ENCODE results near the gene RTRAF. TPM values are rescaled to one million over a fixed set of nuclear protein-coding genes. Genes with fewer than 3 reads are reported as not detected.

Gene RTRAF
- total and polyA plus RNA-seq, 12 donors, result 178 to 276 (median 214) TPM

- no peak for DNase-seq
- TF ChIP-seq CTCF (IDR thresholded peaks at IDR 0.05), result no peak
- Histone ChIP-seq H3K27ac (peak overlapping the region in 1 of 10 donors; percentile 12), H3K9me3 (peaks cover 0 to 10% (median 2%) of the 10 kb centered on the region in 11 donors), H3K36me3 (peaks cover 0 to 57% (median 0%) of the 10 kb centered on the region in 9 donors), H3K4me1 (no peaks in the 10 kb centered on the region), H3K4me3 (no peak overlapping the region), H3K27me3 (no peaks in the 10 kb centered on the region)
- ATAC-seq, result peak in 1 of 8 donors; percentile 57
- WGBS, 2 donors, result 73% methylated on average over 2 of the region's 2 CpGs
- intact Hi-C loops (cut with DNase I), result loop anchor here in 1 of 10 donors (10.0 kb wide), 1 partner anchor 65 kb away; no protein-coding TSS in a partner anchor
Observed at GRCh38 chr14:51950007-51950406, 39.3 kb upstream of the RTRAF start.

- intact Hi-C loops (cut with DNase I), result loop anchor here in 1 of 10 donors (10.0 kb wide), 1 partner anchor 67 kb away; no protein-coding TSS in a partner anchor
- peaks cover 0 to 10% (median 2%) of the 10 kb centered on the region in 11 donors for H3K9me3 ChIP-seq
- no peaks in the 10 kb centered on the region for H3K27me3 ChIP-seq
- H3K4me3 ChIP-seq, result no peak overlapping the region
- DNase-seq (no peak), ATAC-seq (no peak)
- TF ChIP-seq CTCF (IDR thresholded peaks at IDR 0.05), result no peak
- H3K27ac ChIP-seq, result no peak overlapping the region
- H3K36me3 ChIP-seq, result peaks cover 0 to 61% (median 0%) of the 10 kb centered on the region in 9 donors
- H3K4me1 ChIP-seq, result no peaks in the 10 kb centered on the region
- whole genome bisulfite sequencing, 2 donors, result 54 to 83% methylated on average over 3 of the region's 3 CpGs
Observed at GRCh38 chr14:51951656-51952055, 37.7 kb upstream of the RTRAF start.

GRCh38 chr14:51954031-51954430 lies 35.3 kb upstream of the RTRAF start:
- Histone ChIP-seq H3K36me3 (peaks cover 0 to 82% (median 0%) of the 10 kb centered on the region in 9 donors), H3K4me1 (peaks cover 0 to 6% (median 0%) of the 10 kb centered on the region in 9 donors), H3K9me3 (peaks cover 0 to 20% (median 12%) of the 10 kb centered on the region in 11 donors), H3K27me3 (no peaks in the 10 kb centered on the region), H3K4me3 (no peak overlapping the region), H3K27ac (no peak overlapping the region)
- TF ChIP-seq CTCF (IDR thresholded peaks at IDR 0.05), result no peak
- ATAC-seq (no peak), DNase-seq (no peak)
- intact Hi-C loops (cut with DNase I), result loop anchor here in 1 of 10 donors (10.0 kb wide), 1 partner anchor 69 kb away; no protein-coding TSS in a partner anchor
- WGBS, 2 donors, result 69 to 90% methylated on average over 2 of the region's 2 CpGs

GRCh38 chr14:51954657-51955056 lies 34.7 kb upstream of the RTRAF start:
- no peak overlapping the region for H3K27ac ChIP-seq
- H3K9me3 ChIP-seq, result peaks cover 0 to 26% (median 18%) of the 10 kb centered on the region in 11 donors
- intact Hi-C loops (cut with DNase I), result loop anchor here in 1 of 10 donors (10.0 kb wide), 1 partner anchor 70 kb away; no protein-coding TSS in a partner anchor
- ATAC-seq (no peak), DNase-seq (no peak)
- no peaks in the 10 kb centered on the region for H3K27me3 ChIP-seq
- H3K4me1 ChIP-seq, result peaks cover 0 to 6% (median 0%) of the 10 kb centered on the region in 9 donors
- H3K4me3 ChIP-seq, result no peak overlapping the region
- 96 to 98% methylated on average over 3 of the region's 3 CpGs for WGBS, 2 donors
- peaks cover 0 to 83% (median 0%) of the 10 kb centered on the region in 9 donors for H3K36me3 ChIP-seq
- TF ChIP-seq CTCF (IDR thresholded peaks at IDR 0.05), result no peak

Data from heart right ventricle (tissue), 16 donors.